HG03066 (cell line): ENCODE measurements around the gene YPEL1.
"Not testable (repeated sequence)": the region's sequence is repeated elsewhere in the genome, so short reads cannot be mapped to it uniquely, and the experiment has no call there.

ENCODE experiments used
- ATAC-seq: cut with Tn5 transposase; IDR thresholded peaks from one replicate; pipeline ENCODE4 v1.9.1; 2021; ENCODE audit warnings: low read depth; ENCODE audit not compliant: unreplicated experiment

Gene YPEL1

GRCh38 chr22:21701384-21701971 lies 34.1 kb downstream of the YPEL1 start:
- no peak for ATAC-seq

- no peak for ATAC-seq
Observed at GRCh38 chr22:21700822-21701221, 34.8 kb downstream of the YPEL1 start.

GRCh38 chr22:21699643-21700042 lies 36.0 kb downstream of the YPEL1 start:
- ATAC-seq: no peak

- ATAC-seq: no peak
Observed at GRCh38 chr22:21698430-21699329, 36.9 kb downstream of the YPEL1 start.

GRCh38 chr22:21697880-21698279 lies 37.7 kb downstream of the YPEL1 start:
- ATAC-seq: no peak

GRCh38 chr22:21697021-21697771 lies 38.4 kb downstream of the YPEL1 start:
- ATAC-seq: no peak

- no peak for ATAC-seq
Observed at GRCh38 chr22:21696115-21696514, 39.5 kb downstream of the YPEL1 start.

- ATAC-seq: no peak
Observed at GRCh38 chr22:21695430-21696085, 40.0 kb downstream of the YPEL1 start.

- ATAC-seq: no peak
Observed at GRCh38 chr22:21694795-21695429, 40.7 kb downstream of the YPEL1 start.

GRCh38 chr22:21694394-21694793 lies 41.2 kb downstream of the YPEL1 start:
- no peak for ATAC-seq

- ATAC-seq: no peak
Observed at GRCh38 chr22:21693999-21694341, 41.6 kb downstream of the YPEL1 start.

GRCh38 chr22:21693333-21693998 lies 42.1 kb downstream of the YPEL1 start:
- ATAC-seq: no peak

- ATAC-seq: not testable (repeated sequence)
Observed at GRCh38 chr22:21692856-21693255, 42.7 kb downstream of the YPEL1 start.

GRCh38 chr22:21691816-21692215 lies 43.8 kb downstream of the YPEL1 start:
- ATAC-seq: no peak

GRCh38 chr22:21690401-21690801 lies 45.2 kb downstream of the YPEL1 start:
- ATAC-seq: no peak

GRCh38 chr22:21688706-21689381 lies 46.8 kb downstream of the YPEL1 start:
- no peak for ATAC-seq

GRCh38 chr22:21688341-21688705 lies 47.3 kb downstream of the YPEL1 start:
- no peak for ATAC-seq

- ATAC-seq: no peak
Observed at GRCh38 chr22:21687685-21688259, 47.8 kb downstream of the YPEL1 start.
